Activated CD4-positive, CD25-positive, alpha-beta regulatory T cell treated with anti-CD3 and anti-CD28 coated beads, Interleukin-2, amount 50 U/mL, for 72 hours (primary cell): Measurements from ENCODE around the gene RAP1GAP2.

Experiments used
- DNase-seq: peaks from one replicate; pipeline ENCODE4 v3.0.0; 2021

Gene RAP1GAP2

GRCh38 chr17:2786176-2786881 lies 9.9 kb upstream of the RAP1GAP2 start:
- peak; percentile 91 for DNase-seq

DNA sequence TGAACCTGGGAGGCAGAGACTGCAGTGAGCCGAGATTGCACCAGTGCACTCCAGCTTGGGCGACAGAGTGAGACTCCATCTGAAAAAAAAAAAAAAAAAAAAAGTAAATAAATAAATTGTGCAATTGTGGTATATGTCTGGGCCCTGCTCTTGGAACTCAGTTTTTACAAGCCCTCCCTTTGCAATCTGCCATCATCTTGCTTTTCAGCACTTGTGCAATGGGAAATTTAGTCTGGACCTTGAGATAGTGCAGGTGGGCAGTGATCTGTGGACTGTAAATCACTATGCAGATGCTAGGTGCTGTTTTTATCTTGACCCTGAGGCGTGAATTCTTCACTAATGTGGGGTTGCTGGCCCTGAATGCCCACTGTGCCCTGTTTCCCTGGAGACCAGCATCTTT lies 6.5 kb upstream of the RAP1GAP2 start:
- DNase-seq: no peak

DNA sequence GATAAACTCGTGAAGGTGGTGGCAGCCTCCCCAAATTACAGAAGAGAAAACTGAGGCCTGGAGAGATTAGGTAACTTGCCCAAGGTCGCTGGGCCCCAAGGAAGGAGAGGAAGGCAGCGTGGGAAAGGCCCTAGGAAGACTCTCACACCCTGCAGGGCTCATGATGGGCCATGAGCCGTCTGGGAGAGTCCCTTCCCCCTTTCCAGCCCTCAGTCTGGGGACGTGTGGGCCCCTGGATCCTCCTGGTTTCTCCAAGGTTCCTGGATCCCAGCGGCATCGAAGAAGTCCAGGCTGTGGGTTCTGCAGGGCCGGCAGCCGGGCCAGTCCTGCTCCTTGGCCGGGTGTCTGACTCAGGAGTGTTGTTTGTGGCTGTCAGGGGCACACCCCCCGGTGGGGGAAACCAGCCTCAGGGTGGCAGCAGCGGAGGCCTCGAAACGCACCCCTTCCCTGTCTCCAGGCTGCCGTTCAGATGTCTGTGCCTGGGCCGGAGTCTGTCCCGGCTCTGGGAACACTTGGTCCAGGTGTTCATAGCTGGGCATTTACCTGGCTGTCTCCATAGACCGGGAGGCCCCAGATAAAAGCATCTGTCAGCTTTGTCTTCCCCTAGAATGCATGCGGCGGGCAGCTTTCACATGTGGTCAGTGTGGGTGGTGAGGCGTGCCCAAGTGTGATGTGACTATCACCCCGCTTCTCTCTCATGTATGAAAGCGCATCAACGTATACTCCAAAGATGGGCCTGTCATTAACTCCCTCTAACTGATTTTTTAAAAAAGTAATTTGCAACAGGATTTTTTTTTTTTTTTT lies 3.7 kb upstream of the RAP1GAP2 start:
- DNase-seq: no peak

- DNase-seq: no peak
Observed at GRCh38 chr17:2794111-2794803, 2.0 kb upstream of the RAP1GAP2 start.

- no peak for DNase-seq
Observed at GRCh38 chr17:2795441-2796163, 636 bp upstream of the RAP1GAP2 start.

GRCh38 chr17:2797226-2797625 lies 988 bp downstream of the RAP1GAP2 start:
- no peak for DNase-seq

- DNase-seq: no peak
Observed at GRCh38 chr17:2797637-2798036, 1.4 kb downstream of the RAP1GAP2 start.

DNA sequence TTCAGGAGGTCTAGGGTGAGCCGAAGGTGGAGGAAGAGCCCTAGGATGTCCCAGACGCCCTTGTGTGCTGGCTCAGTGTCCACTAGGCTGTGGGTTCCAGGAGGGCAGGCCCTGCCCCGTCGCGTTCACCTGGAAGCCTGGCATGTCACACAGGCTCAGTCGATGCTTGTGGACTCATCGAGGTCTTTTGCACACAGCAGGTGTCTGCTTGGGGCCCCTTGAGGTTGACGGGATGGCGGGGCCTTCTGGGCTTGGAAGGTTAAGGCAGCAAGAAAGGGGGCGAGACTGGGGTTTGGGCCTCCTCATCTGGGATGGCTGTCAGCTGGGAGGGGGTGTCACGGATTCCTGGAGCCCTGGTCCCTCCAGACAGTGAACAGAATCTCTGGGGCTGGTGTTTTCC lies 1.9 kb downstream of the RAP1GAP2 start:
- no peak for DNase-seq

- DNase-seq: no peak
Observed at GRCh38 chr17:2798678-2799077, 2.4 kb downstream of the RAP1GAP2 start.

- DNase-seq: no peak
Observed at GRCh38 chr17:2799653-2800052, 3.4 kb downstream of the RAP1GAP2 start.

DNA sequence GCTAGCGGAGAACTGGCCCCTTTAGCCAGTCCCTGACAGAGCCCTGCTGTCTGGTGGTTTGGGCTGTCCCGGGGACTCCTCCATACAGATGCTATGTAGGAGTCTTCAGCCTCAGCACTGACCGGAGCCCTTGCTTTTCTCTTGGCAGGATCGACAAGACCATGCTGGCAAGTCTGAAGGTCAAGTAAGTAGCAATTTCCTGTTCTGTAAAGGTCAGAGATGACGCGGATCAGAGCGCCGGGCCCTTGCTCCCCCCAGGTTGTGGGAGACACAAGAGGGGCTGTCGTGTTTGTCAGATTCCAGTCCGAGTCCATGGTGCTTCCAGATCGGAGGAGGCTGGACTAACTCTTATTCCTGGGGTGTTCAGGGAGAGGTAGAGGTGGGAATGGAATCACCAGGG lies 4.1 kb downstream of the RAP1GAP2 start:
- DNase-seq: no peak

GRCh38 chr17:2801841-2802240 lies 5.6 kb downstream of the RAP1GAP2 start:
- DNase-seq: no peak

- no peak for DNase-seq
Observed at GRCh38 chr17:2802574-2802973, 6.3 kb downstream of the RAP1GAP2 start.

- no peak for DNase-seq
Observed at GRCh38 chr17:2803386-2803785, 7.1 kb downstream of the RAP1GAP2 start.

- DNase-seq: no peak
Observed at GRCh38 chr17:2803971-2804370, 7.7 kb downstream of the RAP1GAP2 start.

GRCh38 chr17:2804912-2805311 lies 8.7 kb downstream of the RAP1GAP2 start:
- no peak for DNase-seq

- no peak for DNase-seq
Observed at GRCh38 chr17:2805961-2806360, 9.7 kb downstream of the RAP1GAP2 start.

DNA sequence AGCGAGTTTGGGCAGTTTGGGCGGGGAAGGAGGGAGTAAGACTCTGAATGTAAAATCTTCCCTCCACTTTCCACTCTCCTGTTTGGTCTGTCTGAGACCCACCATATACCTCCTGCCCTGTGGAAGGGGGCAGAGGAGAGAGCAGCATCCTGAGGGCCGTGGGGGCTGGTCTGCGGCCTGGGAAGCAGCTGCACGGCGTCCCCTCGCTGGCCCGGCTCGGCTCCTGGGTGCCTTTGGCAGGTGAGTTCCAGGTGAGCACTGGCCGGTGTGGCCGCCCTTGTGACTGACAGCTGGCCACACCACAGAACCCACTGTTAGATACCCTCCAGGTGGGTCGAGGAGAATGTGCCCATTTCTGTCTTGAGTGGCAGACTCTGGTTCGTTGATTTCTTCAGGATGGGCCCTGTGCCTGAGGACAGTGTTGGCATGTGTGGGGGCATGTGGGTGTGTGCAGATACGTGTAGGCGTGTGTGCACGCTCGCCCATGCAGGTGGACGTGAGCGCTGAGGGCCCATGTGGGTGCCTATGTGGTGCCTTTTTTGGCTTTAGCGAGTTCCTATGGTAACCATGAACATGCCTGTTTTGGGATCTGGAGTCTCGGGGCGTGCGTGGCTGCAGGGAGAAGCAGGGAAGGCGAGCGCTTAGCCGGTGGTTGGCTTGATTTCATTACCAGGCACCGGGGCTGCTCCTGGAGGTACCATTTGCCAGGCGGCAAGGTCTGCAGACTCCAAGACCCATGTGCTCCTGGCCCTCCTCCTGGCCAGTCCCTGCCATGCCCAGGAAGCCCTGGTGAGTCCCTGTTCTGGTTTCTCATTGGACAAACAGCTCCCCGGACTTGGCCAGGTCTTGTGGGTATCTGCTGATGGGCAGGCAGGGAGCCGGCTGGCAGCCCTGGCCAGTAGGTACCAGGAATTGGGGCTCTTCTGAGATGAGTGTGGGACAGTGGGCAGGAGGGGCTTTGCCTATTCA lies 12.4 kb downstream of the RAP1GAP2 start:
- no peak for DNase-seq

DNA sequence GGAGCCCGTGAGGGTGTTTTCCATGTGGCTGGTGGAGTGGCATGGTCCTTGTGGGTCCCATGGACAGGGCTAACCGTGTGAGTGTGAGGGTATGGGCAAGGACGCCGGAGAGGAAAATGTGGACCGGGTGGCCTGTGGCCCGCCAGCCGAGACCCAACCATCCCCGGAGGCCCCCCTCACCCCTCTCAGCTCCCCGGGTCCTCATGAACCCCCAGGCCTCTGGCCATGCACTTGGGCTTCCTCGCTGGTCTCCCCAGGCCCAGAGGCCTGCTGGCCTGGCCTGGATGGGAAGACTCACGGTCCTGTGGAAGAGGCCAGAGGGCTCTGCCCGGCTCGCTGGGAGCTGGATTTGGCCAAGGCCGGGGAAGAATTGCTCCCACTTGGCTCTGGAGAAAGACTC lies 13.1 kb downstream of the RAP1GAP2 start:
- no peak for DNase-seq

DNA sequence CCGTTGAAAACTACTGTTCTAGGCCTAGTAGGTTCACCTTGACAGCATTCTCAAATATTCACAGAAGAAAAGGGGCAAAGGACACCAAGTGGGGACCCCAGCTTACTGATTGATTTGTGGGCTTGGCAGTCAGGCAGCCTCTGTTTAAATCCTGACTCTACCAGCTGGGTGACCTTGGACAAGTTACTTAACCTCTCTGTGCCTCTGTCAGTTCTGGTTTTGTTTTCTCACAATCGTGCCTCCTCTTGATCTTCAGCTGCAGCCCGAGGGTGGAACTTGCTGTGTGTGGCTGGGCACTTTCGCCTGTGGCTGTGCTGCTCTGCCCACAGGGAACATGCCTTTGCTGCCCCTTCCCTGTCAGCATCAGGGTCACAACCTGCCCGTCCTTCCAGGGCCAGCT lies 17.8 kb downstream of the RAP1GAP2 start:
- no peak for DNase-seq

DNA sequence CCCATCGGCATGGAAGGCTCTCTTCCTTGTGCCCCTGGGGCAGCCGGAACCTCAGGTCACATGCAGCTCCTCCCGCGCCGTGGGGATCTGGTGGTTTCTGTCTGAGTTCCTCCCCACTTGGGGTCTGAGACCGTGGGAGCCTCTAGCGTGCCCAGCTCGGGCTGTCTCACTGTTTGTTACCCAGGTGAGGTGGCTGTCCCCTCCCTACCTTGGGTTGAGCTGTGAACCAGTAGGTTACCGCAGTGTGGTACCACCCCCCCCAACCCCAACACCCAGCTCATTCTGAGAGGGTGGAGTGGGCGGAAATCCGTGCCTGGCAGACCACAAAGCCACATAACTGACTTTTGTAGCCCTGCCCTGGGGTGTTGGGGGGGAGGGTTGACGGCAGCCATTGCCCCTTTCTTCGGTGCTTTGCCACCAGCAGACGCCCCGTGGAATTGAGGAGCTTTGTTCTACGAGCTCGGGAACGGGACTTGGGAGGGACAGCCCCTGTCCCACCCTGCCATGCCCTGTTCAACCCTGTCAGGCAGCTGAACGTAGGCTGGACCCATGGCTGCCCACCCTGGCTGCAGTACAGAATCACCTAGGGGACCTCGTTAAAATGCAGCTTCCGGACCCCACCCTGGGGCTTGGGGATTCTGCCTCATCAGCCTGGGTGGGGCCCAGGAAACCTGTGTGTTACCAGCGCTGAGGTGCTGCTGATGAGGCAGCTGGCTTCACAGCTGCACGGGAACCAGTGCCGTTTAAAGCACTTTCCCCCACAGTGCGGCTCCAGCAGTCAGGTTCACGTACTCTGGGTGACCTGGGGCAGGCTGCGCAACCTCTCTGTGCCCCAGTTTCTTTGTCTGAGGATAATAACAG lies 18.5 kb downstream of the RAP1GAP2 start:
- peak; percentile 82 for DNase-seq
